GM19468 (cell line): ENCODE results near the gene DIPK1A.

ENCODE experiments used
- ATAC-seq: cut with Tn5 transposase; IDR thresholded peaks from one replicate; pipeline ENCODE4 v1.9.1; 2021; ENCODE audit warnings: mild to moderate bottlenecking, moderate library complexity, moderate number of reproducible peaks; ENCODE audit not compliant: unreplicated experiment; ENCODE audit errors: extremely low read depth

The DIPK1A gene

GRCh38 chr1:92848201-92848600, 113.1 kb downstream of the DIPK1A start:
- ATAC-seq = no peak

GRCh38 chr1:92845908-92846307, 115.4 kb downstream of the DIPK1A start:
- no peak for ATAC-seq

- no peak for ATAC-seq
Measured at GRCh38 chr1:92844439-92844838, 116.8 kb downstream of the DIPK1A start.

- ATAC-seq = no peak
Measured at GRCh38 chr1:92843429-92844352, 117.6 kb downstream of the DIPK1A start.

GRCh38 chr1:92843046-92843423, 118.2 kb downstream of the DIPK1A start:
- ATAC-seq = no peak

GRCh38 chr1:92842082-92843045, 118.9 kb downstream of the DIPK1A start:
- no peak for ATAC-seq

- ATAC-seq = no peak
Measured at GRCh38 chr1:92840600-92840999, 120.7 kb downstream of the DIPK1A start.

GRCh38 chr1:92839442-92839841, 121.8 kb downstream of the DIPK1A start:
- no peak for ATAC-seq

GRCh38 chr1:92838519-92838918, 122.7 kb downstream of the DIPK1A start:
- no peak for ATAC-seq

GRCh38 chr1:92837062-92837461, 124.2 kb downstream of the DIPK1A start:
- no peak for ATAC-seq

GRCh38 chr1:92834617-92835016, 126.6 kb downstream of the DIPK1A start:
- no peak for ATAC-seq

- ATAC-seq = no peak
Measured at GRCh38 chr1:92833840-92834239, 127.4 kb downstream of the DIPK1A start.

GRCh38 chr1:92832537-92833114, 128.6 kb downstream of the DIPK1A start:
- ATAC-seq = no peak

GRCh38 chr1:92831762-92832536, 129.3 kb downstream of the DIPK1A start, which contains the start of gene RPL5:
Gene RPL5, plus strand, starts transcription at chr1:92832040. Its CDS starts 75 bp downstream, at chr1:92832115.
- peak; percentile 92 for ATAC-seq

- no peak for ATAC-seq
Measured at GRCh38 chr1:92831368-92831761, 129.9 kb downstream of the DIPK1A start.

GRCh38 chr1:92826792-92827191, 134.5 kb downstream of the DIPK1A start:
- ATAC-seq = no peak

- no peak for ATAC-seq
Measured at GRCh38 chr1:92822879-92823278, 138.4 kb downstream of the DIPK1A start.

GRCh38 chr1:92820551-92820950, 140.7 kb downstream of the DIPK1A start:
- no peak for ATAC-seq

GRCh38 chr1:92820024-92820423, 141.2 kb downstream of the DIPK1A start:
- ATAC-seq = no peak
